HG03175 (cell line): Measurements from ENCODE around the gene ETHE1.

Experiments used
- ATAC-seq: cut with Tn5 transposase; IDR thresholded peaks from one replicate; pipeline ENCODE4 v1.9.1; 2021; ENCODE audit warnings: mild to moderate bottlenecking, moderate library complexity; ENCODE audit not compliant: unreplicated experiment

ETHE1 gene

GRCh38 chr19:43495082-43495481 is 31.9 kb downstream of the ETHE1 start:
- no peak for ATAC-seq

- no peak for ATAC-seq
Measured at GRCh38 chr19:43490759-43491158, 36.2 kb downstream of the ETHE1 start.

- no peak for ATAC-seq
Measured at GRCh38 chr19:43489979-43490599, 36.9 kb downstream of the ETHE1 start.

GRCh38 chr19:43489310-43489709 is 37.7 kb downstream of the ETHE1 start:
- no peak for ATAC-seq

DNA sequence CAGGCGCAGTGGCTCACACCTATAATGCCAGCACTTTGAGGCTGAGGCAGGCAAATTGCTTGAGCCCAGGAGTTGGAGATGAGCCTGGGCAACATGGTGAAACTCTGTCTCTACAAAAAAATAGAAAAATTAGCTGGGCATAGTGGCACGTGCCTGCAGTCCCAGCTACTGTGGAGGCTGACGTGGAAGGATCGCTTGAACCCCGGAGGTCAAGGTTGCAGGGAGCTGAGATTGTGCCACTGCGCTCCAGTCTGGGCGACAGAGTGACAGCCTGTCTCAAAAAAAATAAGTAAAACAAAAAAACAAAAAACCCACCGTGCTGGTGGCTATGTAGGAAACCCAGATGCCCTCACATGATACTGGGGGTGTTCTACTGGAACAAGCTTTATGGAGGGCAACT is 38.8 kb downstream of the ETHE1 start:
- ATAC-seq: no peak

DNA sequence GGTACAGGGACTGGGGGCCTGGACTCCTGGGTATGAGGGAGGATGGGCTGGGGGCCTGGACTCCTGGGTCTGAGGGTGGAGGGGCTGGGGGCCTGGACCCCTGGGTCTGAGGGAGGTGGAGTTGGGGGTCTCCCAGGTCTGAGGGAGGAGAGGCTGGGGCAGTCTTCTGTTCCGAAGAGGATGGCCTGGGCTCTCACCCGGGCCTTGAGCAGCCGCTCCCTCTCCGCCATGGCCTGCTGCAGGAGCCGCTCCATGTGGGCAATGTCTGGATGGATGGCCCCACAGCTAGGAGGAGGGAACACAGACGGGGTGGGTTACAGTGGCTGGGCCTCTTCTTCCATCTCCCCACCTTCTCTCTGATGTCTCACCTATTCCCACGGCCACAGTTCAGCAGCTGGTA is 40.6 kb downstream of the ETHE1 start:
- ATAC-seq: no peak

DNA sequence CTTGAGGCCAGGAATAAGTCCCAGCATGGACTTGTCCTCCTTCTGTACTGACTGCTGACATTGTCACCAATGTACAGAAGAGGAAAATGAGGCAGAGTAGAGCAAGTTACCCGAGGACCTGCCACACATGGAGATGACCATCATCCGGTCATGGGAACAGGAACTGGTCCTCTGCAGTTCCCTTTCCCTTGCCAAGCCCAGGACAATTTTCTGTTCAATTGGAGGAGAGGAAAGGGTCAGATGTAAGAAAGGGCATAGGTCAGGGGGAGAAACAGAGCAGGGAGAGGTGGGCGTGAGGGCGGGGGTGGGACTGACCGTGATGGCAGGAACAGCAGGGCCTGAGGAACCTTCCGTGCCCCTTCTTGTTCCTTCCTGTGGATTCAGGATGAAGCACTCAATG is 41.0 kb downstream of the ETHE1 start:
- no peak for ATAC-seq

DNA sequence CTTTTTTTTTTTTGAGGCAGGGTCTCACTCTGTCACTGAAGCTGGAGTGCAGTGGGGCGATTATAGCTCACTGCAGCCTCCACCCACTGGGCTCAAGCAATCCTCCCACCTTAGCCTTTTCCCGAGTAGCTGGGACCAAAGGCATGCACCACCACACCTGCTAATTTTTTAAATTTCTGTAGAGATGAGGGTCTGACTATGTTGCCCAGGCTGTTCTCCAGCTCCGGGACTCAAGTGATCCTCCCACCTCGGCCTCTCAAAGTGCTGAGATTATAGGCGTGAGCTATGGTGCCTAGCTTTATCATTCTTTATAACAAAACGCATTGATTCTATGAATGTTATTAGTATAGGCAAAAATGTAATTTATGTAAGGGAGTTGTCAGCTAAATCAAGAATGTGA is 43.7 kb downstream of the ETHE1 start:
- no peak for ATAC-seq

DNA sequence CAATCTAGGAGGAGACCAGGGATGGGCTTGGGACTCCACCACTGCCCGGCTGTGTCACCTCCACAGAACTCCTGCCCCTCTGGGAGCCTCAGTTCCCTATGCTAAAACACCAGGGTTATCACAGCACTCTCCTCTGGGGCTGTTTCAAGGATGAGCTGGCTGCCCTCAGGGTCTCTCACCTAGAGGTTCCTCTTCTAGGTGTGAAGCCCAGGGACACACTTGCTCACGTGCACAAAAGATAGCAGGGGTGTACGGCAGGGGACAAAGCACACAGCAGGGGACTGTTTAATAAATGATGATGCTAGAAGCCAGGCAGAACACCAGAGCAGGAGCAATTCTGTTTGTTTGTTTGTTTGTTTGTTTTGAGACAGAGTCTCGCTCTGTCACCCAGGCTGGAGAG is 44.8 kb downstream of the ETHE1 start:
- ATAC-seq: no peak

DNA sequence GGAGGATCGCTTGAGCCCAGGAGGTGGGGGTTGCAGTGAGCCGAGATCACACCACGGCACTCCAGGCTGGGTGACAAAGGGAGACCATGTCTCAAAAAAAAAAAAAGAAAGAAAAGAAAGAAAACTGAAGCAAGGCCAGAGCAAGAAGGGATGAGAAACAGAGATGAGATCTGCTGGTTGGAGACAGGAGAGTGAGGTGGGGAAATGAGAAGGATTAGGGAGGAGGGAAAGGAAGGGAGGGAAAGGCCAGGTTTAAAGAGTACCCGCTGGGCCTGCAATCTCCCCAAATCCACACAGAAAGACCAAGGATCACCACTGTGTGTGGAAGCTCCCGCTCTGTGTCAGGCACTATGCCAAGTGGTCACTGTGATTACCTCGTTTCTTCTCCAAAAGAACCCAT is 45.3 kb downstream of the ETHE1 start:
- ATAC-seq: no peak

DNA sequence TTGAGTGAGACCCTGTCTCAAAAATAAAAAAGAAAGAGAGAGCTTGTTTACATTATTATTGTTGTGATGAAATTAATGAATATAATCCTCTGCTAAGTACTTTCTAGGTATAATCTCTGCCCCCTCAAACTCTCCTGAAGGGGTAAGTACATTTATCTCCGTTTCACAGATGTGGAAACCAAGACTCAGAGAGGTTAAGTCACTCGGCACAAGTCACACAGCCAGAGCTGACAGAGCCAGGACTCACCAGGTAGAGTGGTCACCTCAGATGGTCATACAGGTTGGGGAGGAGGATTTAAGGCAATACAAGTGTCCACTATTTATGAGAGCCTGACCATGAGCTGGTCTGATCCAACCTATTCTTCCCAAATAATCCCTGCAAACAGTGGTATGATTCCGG is 46.4 kb downstream of the ETHE1 start:
- no peak for ATAC-seq

DNA sequence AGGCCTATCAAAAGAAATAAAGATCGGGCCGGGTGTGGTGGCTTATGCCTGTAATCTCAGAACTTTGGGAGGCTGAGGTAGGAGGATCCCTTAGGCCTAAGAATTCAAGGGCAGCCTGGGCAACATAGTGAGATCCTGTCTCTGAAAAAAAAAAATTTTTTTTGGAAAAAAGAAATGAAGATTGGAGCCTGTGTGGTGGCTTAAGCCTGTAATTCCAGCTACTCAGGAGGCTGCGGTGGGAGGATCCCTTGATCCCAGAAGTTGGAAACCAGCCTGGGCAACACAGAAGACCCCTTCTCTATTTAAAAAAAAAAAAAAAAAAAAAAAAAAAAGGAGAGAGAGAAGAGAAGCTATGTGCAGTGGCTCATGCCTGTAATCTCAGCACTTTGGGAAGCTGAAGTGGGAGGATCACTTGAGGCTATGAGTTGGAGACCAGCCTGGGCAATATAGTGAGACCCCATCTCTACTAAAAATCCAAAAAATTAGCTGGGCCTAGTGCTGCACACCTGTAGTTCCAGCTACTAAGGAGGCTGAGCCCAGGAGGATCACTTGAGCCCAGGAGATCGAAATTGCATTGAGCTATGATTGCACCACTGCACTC is 46.9 kb downstream of the ETHE1 start:
- no peak for ATAC-seq

GRCh38 chr19:43479226-43479625 is 47.8 kb downstream of the ETHE1 start:
- ATAC-seq: no peak

DNA sequence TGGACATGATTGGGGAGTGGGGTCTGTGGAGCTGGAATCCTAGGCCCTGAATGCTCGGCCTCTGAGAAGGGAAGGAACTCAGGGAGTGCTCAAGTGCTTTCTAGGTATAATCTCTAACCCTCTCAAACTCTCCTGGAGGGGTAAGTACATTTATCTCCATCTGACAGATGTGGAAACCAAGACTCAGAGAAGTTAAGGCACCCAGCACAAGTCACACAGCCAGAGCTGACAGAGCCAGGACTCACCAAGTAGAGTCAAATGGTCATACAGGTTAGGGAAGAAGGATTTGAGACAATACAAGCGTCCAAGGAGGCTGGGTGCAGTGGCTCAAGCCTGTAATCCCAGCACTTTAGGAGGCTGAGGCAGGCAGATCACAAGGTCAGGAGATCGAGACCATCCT is 48.7 kb downstream of the ETHE1 start:
- ATAC-seq: no peak

DNA sequence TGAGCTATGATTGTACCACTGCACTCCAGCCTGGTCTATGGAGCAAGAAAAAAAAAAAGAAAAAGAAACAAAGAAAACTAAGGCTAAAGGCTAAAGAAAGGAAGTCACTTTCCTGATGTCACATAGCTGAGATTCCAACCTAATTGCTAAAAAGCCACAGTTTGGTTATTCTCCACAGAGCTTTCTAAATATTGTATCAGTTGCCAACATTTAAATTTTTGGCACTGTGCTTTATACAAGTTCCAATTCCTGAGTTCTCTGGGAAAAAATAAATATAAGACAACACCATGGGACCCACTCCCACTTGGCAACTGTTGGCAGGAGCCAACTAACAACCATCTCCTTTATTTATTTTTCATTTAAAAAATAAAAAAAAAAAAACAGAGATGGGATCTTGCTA is 50.4 kb downstream of the ETHE1 start:
- no peak for ATAC-seq

- ATAC-seq: peak; percentile 60
Measured at GRCh38 chr19:43474986-43475705, 51.9 kb downstream of the ETHE1 start.

- no peak for ATAC-seq
Measured at GRCh38 chr19:43474487-43474886, 52.5 kb downstream of the ETHE1 start.

DNA sequence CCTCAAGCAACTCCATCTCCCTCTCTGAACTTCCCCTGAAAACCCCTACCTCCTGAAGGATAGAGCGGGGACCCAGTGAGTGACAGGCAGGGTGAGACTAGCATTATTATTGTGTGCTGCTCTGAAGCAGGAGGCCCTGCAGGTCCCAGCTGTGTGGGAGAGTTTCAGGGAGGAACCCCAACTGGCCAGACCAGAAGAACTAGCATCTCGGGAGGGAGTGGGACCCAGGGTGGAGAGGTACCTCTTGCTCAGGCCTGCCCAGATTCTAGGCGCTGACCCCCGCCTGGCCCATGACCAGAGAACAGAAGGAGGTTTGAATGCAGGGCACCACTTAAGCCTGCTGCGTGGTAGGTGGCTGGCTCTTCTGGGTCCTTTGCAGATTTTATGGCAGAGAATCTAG is 55.9 kb downstream of the ETHE1 start:
- no peak for ATAC-seq

GRCh38 chr19:43470288-43470687 is 56.7 kb downstream of the ETHE1 start:
- no peak for ATAC-seq

DNA sequence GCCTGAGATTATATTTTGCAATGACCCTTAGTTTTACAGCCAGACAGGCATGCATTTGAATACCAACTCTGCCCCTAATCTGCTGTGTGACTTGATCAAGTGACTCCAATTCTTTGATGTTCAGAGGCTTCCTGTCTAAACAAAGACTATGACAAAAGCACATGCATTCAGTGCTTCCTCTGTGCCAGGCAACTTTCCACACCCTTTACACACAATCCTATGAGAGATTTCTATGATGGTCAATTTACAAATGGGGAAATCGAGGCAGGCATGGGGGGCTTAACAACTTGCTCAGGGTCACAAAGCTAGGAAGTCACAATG is 57.9 kb downstream of the ETHE1 start:
- ATAC-seq: no peak

- ATAC-seq: no peak
Measured at GRCh38 chr19:43468354-43469159, 58.4 kb downstream of the ETHE1 start.

DNA sequence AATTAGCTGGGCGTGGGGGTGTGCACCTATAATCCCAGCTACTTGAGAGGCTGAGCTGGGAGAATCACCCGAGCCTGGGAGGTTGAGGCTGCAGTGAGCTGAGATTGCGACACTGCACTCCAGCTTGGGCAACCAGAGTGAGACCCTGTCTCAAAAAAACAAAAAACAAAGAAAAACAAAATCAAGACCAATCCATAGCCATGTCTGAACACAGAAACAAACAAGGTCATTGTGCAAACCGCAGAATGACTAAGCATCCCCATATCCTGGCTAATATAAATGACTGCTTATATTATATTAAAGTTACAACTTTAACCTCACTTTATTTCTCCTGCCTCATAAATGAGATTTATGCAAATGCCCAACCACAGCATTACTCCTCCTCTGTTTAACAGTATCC is 59.3 kb downstream of the ETHE1 start:
- ATAC-seq: no peak
